ENCODE results near the gene CCDC18. TPM values are rescaled to one million over a fixed set of nuclear protein-coding genes. Genes with fewer than 3 reads are reported as not detected.

The CCDC18 gene
- total RNA-seq, 2 experiments from 2014 or later: 5.4 to 7.0 TPM

GRCh38 chr1:93196591-93196990, 16.1 kb downstream of the CCDC18 start:
- no peak overlapping the region for H3K27ac ChIP-seq (ENCODE audit: low read depth in 1 of 2, low read length in 2 of 2)
- Mint-ChIP-seq H3K4me1 (ENCODE audit: low read depth) (no peaks in the 10 kb centered on the region), H3K27me3 (no peaks in the 10 kb centered on the region), H3K27ac (no peak overlapping the region), H3K9me3 (no peaks in the 10 kb centered on the region), H3K36me3 (ENCODE audit: low read depth) (peaks cover 42% of the 10 kb centered on the region), H3K4me3 (no peak overlapping the region)
- no peaks in the 10 kb centered on the region for H3K27me3 ChIP-seq (ENCODE audit: control insufficient read depth in 1 of 2, insufficient read depth in 2 of 2, low read length in 2 of 2)
- intact Hi-C loops (cut with DNase I, micrococcal nuclease): no loop called here
- H3K9me3 ChIP-seq (ENCODE audit: control insufficient read depth in 1 of 2, insufficient read depth in 1 of 2, low read length in 2 of 2): no peaks in the 10 kb centered on the region
- ATAC-seq (ENCODE audit: poor library complexity): no peak
- H3K4me3 ChIP-seq (ENCODE audit: low read length): no peak overlapping the region
- no peak for DNase-seq
- peaks cover 4% of the 10 kb centered on the region for H3K36me3 ChIP-seq (ENCODE audit: insufficient read depth, low read length)
- H3K4me1 ChIP-seq (ENCODE audit: insufficient read depth, low read length): no peaks in the 10 kb centered on the region
- POLR2A ChIA-PET: no interaction called here
- CTCF ChIA-PET: no interaction called here
- no peak for TF ChIP-seq CTCF (IDR thresholded peaks at IDR 0.05)

DNA sequence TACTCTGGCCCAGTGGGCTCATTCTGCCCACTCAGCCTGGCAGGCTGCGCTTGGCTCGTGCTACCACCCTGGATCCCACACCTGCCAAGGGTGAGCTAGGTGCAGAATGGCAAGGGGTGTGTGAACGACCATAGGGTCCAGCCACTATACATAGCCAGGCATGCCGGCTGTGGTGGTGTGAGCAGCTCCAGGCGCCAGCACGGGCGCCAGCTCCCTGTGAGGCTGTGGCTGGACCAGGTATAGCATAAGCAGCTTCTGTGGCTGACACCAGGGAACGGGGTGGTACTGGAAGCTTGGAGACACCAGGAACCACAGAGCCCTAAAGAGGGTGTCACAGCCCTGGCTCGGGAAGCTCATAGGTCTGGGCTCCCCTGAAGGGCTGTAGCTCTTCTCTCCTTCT, 18.6 kb downstream of the CCDC18 start:
- Mint-ChIP-seq H3K9me3 (no peaks in the 10 kb centered on the region), H3K4me3 (no peak overlapping the region), H3K27me3 (no peaks in the 10 kb centered on the region), H3K36me3 (ENCODE audit: low read depth) (peaks cover 35% of the 10 kb centered on the region), H3K4me1 (ENCODE audit: low read depth) (no peaks in the 10 kb centered on the region), H3K27ac (no peak overlapping the region)
- no peaks in the 10 kb centered on the region for H3K27me3 ChIP-seq (ENCODE audit: control insufficient read depth in 1 of 2, insufficient read depth in 2 of 2, low read length in 2 of 2)
- intact Hi-C loops (cut with DNase I, micrococcal nuclease): no loop called here
- POLR2A ChIA-PET: no interaction called here
- DNase-seq: no peak
- no peak overlapping the region for H3K4me3 ChIP-seq (ENCODE audit: low read length)
- no peak for TF ChIP-seq CTCF (IDR thresholded peaks at IDR 0.05)
- CTCF ChIA-PET: no interaction called here
- H3K36me3 ChIP-seq (ENCODE audit: insufficient read depth, low read length): peaks cover 8% of the 10 kb centered on the region
- no peaks in the 10 kb centered on the region for H3K4me1 ChIP-seq (ENCODE audit: insufficient read depth, low read length)
- H3K27ac ChIP-seq (ENCODE audit: low read depth in 1 of 2, low read length in 2 of 2): no peak overlapping the region
- H3K9me3 ChIP-seq (ENCODE audit: control insufficient read depth in 1 of 2, insufficient read depth in 1 of 2, low read length in 2 of 2): no peaks in the 10 kb centered on the region
- no peak for ATAC-seq (ENCODE audit: poor library complexity)

DNA sequence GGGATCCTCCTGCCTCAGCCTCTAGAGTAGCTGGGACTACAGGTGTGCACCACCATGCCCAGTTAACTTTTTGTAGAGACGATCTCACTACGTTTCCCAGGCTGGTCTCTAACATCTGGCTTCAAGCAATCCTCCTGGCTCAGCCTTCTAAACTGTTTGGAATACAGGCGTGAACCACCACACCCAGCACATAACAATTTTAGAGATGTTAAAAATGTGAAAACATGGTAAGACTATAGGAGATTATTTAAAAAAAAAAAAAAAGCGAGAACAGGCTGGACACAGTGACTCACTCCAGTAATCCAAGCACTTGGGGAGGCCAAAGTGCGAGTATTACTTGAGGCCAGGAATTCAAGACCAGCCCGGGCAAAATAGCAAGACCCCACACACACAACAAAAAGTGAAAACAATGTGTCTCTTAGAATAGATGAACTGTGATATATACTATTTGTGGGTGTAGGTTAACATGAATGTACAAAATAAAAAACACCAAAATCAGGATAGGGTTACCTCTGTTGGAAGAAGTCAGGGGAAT, 19.6 kb downstream of the CCDC18 start:
- TF ChIP-seq CTCF (IDR thresholded peaks at IDR 0.05): no peak
- Histone ChIP-seq H3K4me3 (ENCODE audit: low read length) (no peak overlapping the region), H3K27ac (ENCODE audit: low read depth in 1 of 2, low read length in 2 of 2) (no peak overlapping the region), H3K27me3 (ENCODE audit: control insufficient read depth in 1 of 2, insufficient read depth in 2 of 2, low read length in 2 of 2) (no peaks in the 10 kb centered on the region), H3K4me1 (ENCODE audit: insufficient read depth, low read length) (no peaks in the 10 kb centered on the region), H3K9me3 (ENCODE audit: control insufficient read depth in 1 of 2, insufficient read depth in 1 of 2, low read length in 2 of 2) (no peaks in the 10 kb centered on the region), H3K36me3 (ENCODE audit: insufficient read depth, low read length) (peaks cover 8% of the 10 kb centered on the region)
- Mint-ChIP-seq H3K36me3 (ENCODE audit: low read depth) (peaks cover 35% of the 10 kb centered on the region), H3K4me3 (no peak overlapping the region), H3K9me3 (no peaks in the 10 kb centered on the region), H3K4me1 (ENCODE audit: low read depth) (no peaks in the 10 kb centered on the region), H3K27me3 (no peaks in the 10 kb centered on the region), H3K27ac (no peak overlapping the region)
- ATAC-seq (ENCODE audit: poor library complexity) (no peak), DNase-seq (no peak)
- intact Hi-C loops (cut with DNase I, micrococcal nuclease): no loop called here
- POLR2A ChIA-PET: no interaction called here
- CTCF ChIA-PET: no interaction called here

All from CD4-positive, alpha-beta T cell (primary cell).